ENCODE measurements around the gene HIRA. TPM values are rescaled to one million over a fixed set of nuclear protein-coding genes. Genes with fewer than 3 reads are reported as not detected.
"Not testable (repeated sequence)": the region's sequence is repeated elsewhere in the genome, so short reads cannot be mapped to it uniquely, and the experiment has no call there.

HIRA gene
- total RNA-seq, 1 donor from 2014 or later, result 18.2 TPM

DNA sequence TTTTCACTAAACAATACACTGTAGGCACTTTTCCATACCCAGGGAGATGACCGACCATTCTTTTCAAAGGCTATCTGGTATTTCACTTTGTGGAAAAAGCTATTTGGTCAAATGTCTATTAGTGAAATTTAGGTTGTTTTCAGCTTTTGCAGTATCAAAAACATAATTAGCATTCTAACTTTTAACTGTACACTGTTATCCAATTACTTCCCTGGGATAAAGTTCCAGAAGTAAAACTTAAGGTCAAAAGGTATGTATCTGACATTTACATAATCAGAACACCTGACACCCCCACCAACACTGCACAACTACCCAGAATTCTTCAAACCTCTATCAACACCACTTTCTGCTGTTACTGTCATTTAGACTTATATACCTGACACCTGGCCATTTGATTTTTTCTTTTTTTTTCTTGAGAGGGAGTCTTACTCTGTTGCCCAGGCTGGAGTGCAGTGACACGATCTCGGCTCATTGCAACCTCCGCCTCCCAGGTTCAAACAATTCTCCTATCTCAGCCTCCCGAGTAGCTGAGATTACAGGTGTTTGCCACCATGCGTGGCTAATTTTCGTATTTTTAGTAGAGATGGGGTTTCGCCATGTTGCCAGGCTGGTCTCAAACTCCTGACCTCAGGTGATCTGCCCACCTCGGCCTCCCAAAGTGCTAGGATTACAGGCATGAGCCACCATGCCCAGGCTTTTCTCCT is 13.9 kb upstream of the HIRA start:
- intact Hi-C loops (cut with micrococcal nuclease); ATAC-seq; DNase-seq: not testable (repeated sequence)

DNA sequence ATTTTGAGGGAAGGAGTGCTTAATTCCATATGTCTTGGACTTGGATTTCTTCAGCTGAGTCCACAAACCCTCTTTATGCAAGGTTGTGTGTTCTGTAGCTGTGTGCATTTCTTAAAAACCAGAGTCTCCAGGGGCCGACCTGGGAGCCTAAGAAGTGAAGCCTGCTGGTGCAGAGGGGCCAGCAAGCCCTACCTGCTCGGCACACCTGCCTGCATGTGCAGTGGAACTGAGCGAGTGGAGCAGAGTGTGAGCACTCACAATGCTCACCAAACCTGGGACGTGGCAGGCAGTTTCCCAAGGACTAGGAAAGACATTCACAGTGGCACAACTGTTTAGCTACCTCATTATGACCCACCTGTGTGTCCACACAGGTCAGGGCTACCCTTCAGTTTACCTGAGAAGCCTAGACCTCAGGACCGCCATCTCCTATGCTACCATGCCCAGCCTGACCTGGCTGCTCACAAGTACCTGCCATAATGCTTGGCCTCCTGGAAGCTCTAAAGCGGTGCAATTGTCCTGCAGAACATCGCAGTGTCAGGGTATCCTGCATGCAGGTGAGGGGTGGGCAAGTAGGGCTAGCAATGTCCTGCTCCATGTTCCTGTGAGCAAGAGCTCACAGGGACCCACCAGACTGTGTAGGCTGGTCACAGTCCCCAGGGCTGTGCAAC is 12.1 kb upstream of the HIRA start:
- DNase-seq, result no peak
- intact Hi-C loops (cut with micrococcal nuclease), result no loop called here
- no peak for ATAC-seq

- intact Hi-C loops (cut with micrococcal nuclease), result no loop called here
- ATAC-seq (no peak), DNase-seq (no peak)
Measured at GRCh38 chr22:19442166-19442565, 10.6 kb upstream of the HIRA start.

DNA sequence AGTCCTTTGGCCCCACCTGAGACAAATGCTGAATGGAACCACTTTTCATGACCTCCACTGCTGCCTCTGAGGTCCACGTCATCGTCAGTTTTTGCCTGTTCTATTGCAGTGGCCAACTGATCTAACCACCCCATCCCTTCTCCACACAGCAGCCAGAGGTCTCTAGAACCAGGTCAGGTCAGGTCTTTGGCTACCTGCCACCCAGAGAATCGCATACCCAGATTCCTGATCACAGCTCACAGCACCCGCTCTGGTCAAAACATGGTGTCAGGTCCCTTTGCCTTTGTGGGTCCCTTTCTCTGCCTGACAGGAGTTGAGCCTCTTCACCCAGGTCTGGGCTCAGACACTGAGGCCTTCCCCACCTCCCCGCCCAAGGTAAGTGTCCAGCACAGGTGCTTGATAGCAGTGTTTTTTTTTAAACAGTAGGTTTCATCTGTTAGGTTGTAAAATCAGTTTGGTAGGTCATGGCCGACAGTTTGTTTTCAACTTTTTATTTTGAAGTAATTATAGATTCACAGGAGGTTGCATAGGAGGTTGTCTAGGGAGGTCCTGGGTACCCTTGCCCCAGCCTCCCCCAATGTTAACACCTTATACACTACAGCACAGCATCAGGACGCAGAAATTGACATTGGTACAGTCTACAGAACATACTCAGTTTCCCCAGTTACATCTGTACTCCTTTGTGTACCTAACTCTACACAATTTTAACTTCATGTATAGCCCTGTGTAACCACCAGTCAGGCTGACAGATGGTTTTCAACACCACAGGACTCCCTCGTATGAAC is 9.1 kb upstream of the HIRA start:
- ATAC-seq (peak; percentile 58), DNase-seq (no peak)
- intact Hi-C loops (cut with micrococcal nuclease), result no loop called here

- intact Hi-C loops (cut with micrococcal nuclease), result no loop called here
- ATAC-seq (no peak), DNase-seq (no peak)
Measured at GRCh38 chr22:19438298-19438697, 6.8 kb upstream of the HIRA start.

DNA sequence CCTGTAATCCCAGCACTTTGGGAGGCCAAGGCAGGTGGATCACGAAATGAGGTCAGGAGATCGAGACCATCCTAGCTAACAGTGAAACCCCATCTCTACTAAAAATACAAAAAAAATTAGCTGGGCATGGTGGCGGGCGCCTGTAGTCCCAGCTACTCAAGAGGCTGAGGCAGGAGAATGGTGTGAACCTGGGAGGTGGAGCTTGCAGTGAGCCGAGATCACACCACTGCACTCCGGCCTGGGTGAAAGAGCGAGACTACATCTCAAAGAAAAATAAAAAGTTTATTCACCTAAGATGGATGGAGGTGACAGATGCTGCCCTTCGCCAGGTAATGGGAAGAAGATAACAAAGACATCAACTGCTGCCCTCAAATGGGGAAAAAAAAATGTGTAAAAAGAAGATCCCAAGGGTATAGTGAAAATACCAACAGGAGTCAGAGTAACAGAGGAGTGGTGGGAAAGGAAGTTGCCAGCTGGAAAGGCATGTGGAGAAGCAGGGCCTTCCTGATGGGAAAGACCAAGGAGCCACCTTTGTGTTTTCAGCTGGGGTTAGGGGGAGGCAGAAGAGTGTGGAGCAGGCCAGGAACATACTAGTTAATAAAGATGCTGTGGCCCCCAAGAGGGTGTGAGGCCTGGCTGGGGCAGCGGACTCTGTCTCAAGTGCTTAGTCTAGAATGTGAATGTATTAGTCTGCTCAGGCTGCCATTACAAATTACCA is 5.1 kb upstream of the HIRA start:
- intact Hi-C loops (cut with micrococcal nuclease); DNase-seq; ATAC-seq: not testable (repeated sequence)

DNA sequence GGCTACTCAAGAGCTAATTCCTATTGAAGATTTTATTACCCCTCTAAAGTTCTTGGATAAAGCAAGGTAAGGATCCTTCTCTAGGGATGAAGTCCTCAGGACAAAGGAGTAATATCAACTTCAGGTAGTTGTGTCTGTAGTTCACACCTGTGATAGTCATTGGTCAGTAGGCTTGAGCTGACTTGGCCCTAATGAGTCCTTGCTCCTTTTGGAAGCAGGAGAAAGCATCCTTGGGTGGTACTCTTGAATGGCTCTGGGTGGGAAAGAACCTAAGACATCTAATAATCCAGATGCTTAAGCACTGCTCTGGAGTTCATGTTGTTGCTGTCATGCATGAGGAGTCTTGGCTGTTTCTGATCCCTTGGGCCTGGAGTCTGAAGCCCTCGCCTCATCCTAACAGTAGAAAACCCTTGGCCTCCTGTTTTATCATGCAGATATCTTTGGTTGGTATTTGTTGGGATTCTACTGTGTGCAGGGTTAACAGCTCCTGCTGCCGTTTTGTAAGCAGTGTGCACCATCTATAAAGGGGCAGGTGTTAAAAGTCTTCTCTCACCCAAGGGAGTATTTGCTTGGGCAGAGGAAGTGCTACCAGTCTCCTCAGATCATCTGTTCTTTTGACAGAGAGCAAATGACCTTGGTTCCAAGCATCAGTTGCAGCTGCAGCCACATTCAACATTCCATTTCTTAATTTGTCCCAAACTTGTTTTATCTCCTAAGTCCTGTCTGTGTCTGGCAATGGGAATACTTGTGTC is 3.5 kb upstream of the HIRA start:
- DNase-seq (no peak), ATAC-seq (no peak)
- intact Hi-C loops (cut with micrococcal nuclease), result no loop called here

GRCh38 chr22:19434401-19434800 is 2.9 kb upstream of the HIRA start:
- ATAC-seq (no peak), DNase-seq (no peak)
- intact Hi-C loops (cut with micrococcal nuclease), result no loop called here

GRCh38 chr22:19432133-19432851 is 759 bp upstream of the HIRA start, which contains the start of gene MRPL40:
Gene MRPL40, plus strand, starts transcription at chr22:19432545. Its CDS starts 10 bp downstream, at chr22:19432555.
- ATAC-seq, result peak; percentile 97
- DNase-seq, result peak; percentile 97
- intact Hi-C loops (cut with micrococcal nuclease), result no loop called here

GRCh38 chr22:19430890-19431541 is 517 bp downstream of the HIRA start:
- DNase-seq (peak; percentile 54), ATAC-seq (no peak)
- intact Hi-C loops (cut with micrococcal nuclease), result no loop called here

- intact Hi-C loops (cut with micrococcal nuclease), result no loop called here
- ATAC-seq, result no peak
- no peak for DNase-seq
Measured at GRCh38 chr22:19429950-19430889, 1.3 kb downstream of the HIRA start.

DNA sequence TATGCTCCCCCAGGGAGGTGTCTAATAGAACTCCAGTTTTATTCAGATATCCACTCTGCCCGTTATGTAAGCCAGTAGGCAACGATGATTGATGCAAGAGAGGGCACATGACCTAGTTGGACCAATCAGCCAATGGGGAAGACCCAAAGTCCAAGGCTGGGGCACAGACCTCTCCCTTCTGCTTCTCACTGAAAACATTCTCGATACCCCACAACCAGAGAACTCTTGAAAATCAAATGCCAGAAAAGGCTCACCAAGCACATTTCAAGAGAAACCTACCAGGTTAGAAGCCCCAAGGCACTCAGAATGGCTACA is 7.4 kb downstream of the HIRA start:
- ATAC-seq, result no peak
- DNase-seq, result no peak
- intact Hi-C loops (cut with micrococcal nuclease), result no loop called here

DNA sequence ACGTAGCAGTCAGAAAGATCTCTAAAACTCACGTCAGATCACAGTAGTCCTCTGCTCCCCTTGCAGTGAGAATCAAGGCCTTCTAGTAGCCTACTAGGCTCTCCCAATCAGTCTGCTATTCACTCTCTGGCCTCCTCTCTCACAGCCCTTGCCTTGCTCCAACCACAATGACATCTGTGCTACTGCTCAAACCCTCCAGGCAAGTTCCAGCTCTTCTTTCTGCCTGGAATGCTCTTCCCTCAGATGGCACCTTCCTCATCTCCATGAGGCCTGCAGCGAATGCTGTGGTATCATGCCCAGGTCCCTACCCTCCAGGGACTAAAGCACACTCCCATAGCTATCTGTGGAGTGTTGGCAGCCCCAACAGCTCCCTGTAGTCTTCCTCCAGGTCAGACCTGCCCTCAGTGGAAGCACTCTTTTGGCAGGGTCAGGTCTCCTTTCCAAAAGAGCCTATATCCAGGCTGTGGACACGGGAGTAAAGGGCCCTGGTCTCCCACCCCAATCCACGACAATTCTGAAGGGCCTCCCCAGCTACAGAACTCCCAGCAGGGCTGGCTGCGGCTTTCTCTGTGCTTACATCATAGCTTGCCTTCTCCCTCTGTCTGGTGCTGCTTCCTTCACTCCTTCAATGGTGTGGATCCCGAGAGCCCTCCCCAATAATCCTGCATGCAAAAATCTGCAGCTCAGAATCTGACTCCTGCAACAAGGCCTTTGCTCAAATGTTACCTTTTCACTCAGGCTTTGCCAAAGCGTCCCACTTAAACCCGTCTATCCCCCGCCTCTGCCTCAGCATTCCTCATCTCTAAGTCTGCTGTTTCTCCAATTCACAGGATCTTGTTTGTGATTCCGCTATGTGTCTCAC is 8.9 kb downstream of the HIRA start:
- DNase-seq (no peak), ATAC-seq (no peak)
- intact Hi-C loops (cut with micrococcal nuclease), result no loop called here

GRCh38 chr22:19420321-19420720 is 11.2 kb downstream of the HIRA start:
- intact Hi-C loops (cut with micrococcal nuclease), result no loop called here
- ATAC-seq (no peak), DNase-seq (no peak)

GRCh38 chr22:19419464-19420178 is 11.9 kb downstream of the HIRA start:
- intact Hi-C loops (cut with micrococcal nuclease), result no loop called here
- peak; percentile 43 for ATAC-seq
- no peak for DNase-seq

Data from left ventricle myocardium superior (tissue), 1 donor.